Measurements from ENCODE around the gene SLC43A2. TPM values are rescaled to one million over a fixed set of nuclear protein-coding genes. Genes with fewer than 3 reads are reported as not detected.
A peak's percentile ranks its signal among the peaks of the same experiment; 100 is the strongest.

The SLC43A2 gene
- total and polyA plus RNA-seq, 2 of the 13 experiments (the other 11 are each of a cell fraction or from before 2014, with no cell fraction given) = 7.3 to 20.0 TPM

DNA sequence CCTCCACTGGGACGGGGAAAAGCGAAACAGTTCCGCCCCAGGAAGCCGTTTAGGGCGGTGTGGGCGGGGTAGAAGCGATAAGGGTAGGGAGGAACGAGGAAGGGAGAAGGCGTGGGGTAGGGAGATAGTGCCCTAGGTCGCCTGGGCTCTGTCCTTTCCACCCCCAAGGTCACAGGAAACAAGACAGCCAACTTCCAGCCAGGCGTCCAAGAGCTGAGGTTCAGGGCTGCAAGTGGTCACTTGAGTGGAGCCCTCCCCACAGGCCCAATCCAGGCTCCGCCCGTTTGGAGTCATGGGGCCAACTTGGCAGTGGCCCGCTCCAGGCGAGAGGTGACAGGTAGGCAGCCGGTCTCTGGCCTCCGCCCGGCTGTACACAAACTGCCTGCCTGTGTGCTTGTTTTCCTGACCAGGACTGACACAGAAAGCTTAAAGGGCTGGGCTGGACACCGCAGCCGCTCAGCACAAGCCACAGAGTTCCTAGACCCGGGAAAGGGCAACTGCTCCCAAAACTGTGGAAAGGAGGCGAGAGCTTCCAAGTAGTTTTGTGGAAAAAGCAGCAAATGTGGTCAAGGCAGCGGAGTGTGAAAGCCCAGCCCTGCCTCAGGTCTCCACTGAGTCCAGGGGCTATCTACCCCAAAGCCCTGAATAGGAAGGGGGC is 21.3 kb upstream of the SLC43A2 start, which contains the start of gene RILP:
Gene RILP (minus strand): TSS at position 23 of the 658 bp plus-strand sequence. CDS start 62 bp downstream, outside the sequence.
- DNase-seq (ENCODE audit: low spot score) = peak; percentile 89
- Histone ChIP-seq H3K4me2 (ENCODE audit: low read depth, low read length) (peak within 1 kb of the TSS; percentile 86), H3K36me3 (replicated peaks in 1 of 2; ENCODE audit: control insufficient read depth in 1 of 2, insufficient read depth in 2 of 2, low read length in 2 of 2) (peaks cover 26 to 42% of the 10 kb centered on the region in 2 experiments), H3K79me2 (ENCODE audit: insufficient read depth, low read length) (no peaks in the 10 kb centered on the region), H4K20me1 (ENCODE audit: insufficient read depth, low read length) (peaks cover 6% of the 10 kb centered on the region; the same call in 1 of the 2 replicates), H3K27ac (ENCODE audit: extremely low read length, insufficient read depth, low read length) (peak within 1 kb of the TSS; percentile 93), H3K4me3 (replicated peaks in 1 of 3; ENCODE audit: insufficient read depth in 1 of 3, low read depth in 2 of 3, low read length in 3 of 3) (peak within 1 kb of the TSS; percentile 74 to 83 (median 81)), H3K9ac (ENCODE audit: insufficient read depth, low read depth, low read length) (peak within 1 kb of the TSS; percentile 89), H2AFZ (ENCODE audit: low read length) (no peak within 1 kb of the TSS), H3K9me3 (ENCODE audit: low read length) (no peaks in the 10 kb centered on the region), H3K27me3 (ENCODE audit: control insufficient read depth in 1 of 2, insufficient read depth in 2 of 2, low read length in 2 of 2) (no peaks in the 10 kb centered on the region), H3K4me1 (ENCODE audit: insufficient read depth, low read length) (peaks cover 58% of the 10 kb centered on the region)
- intact Hi-C loops (cut with micrococcal nuclease; ENCODE audit: unreplicated experiment) (no loop called here), in situ Hi-C loops (cut with HindIII; ENCODE audit: extremely low pct_ligation_motif_present, low pct_unique_long_range_greater_than_20kb) (no loop called here)
- ATAC-seq = peak; percentile 84
- TSS peak; percentile 88 for BruUV-seq (replicated peaks)
- 14% methylated on average over 13 of the region's 23 CpGs for WGBS (ENCODE audit: low lambda C conversion rate)
- CTCF ChIA-PET (ENCODE audit: low intra/inter-chr PET ratio, low total read pairs) = no interaction called here
- peak; percentile 68 for FAIRE-seq
- POLR2A ChIA-PET = interaction anchor here (1.0 to 3.8 kb wide), 28 partner anchors 10 to 348 kb away, joined by 3 to 42 read pairs (median 5); partner anchors contain the start of genes INPP5K, PRPF8, RPA1 and SERPINF1
- TF ChIP-seq ZSCAN25 (CRISPR knock-in tag; IDR thresholded peaks at IDR 0.05) (no peak), CEBPG (CRISPR knock-in tag; IDR thresholded peaks at IDR 0.05) (no peak), TSC22D2 (CRISPR knock-in tag; IDR thresholded peaks at IDR 0.05; ENCODE audit: borderline replicate concordance) (no peak), ZKSCAN8 (CRISPR knock-in tag; IDR thresholded peaks at IDR 0.05; ENCODE audit: borderline replicate concordance) (no peak), ZNF337 (CRISPR knock-in tag; IDR thresholded peaks at IDR 0.05; ENCODE audit: borderline replicate concordance, low read depth) (no peak), ARNTL (CRISPR knock-in tag; IDR thresholded peaks at IDR 0.05) (0 out of 2 replicates have a peak, but pooled peaks have one; percentile 41), JDP2 (CRISPR knock-in tag; IDR thresholded peaks at IDR 0.05; ENCODE audit: borderline replicate concordance) (no peak), NFATC3 (CRISPR knock-in tag; IDR thresholded peaks at IDR 0.05) (no peak), ZBTB1 (CRISPR knock-in tag; IDR thresholded peaks at IDR 0.05; ENCODE audit: borderline replicate concordance) (no peak), ZNF17 (CRISPR knock-in tag; IDR thresholded peaks at IDR 0.05) (no peak), IRF2 (CRISPR knock-in tag; IDR thresholded peaks at IDR 0.05) (peak; percentile 49; the same call in 1 of the 2 replicates), YEATS2 (CRISPR knock-in tag; IDR thresholded peaks at IDR 0.05; ENCODE audit: borderline replicate concordance) (peak; percentile 55; the same call in 1 of the 2 replicates), MAF1 (CRISPR knock-in tag; IDR thresholded peaks at IDR 0.05; ENCODE audit: borderline replicate concordance) (no peak), DNMT1 (CRISPR knock-in tag; IDR thresholded peaks at IDR 0.05) (no peak), EEA1 (CRISPR knock-in tag; IDR thresholded peaks at IDR 0.05; ENCODE audit: borderline replicate concordance) (no peak), NFE2L2 (IDR thresholded peaks at IDR 0.05; ENCODE audit: low read length) (no peak)
- TF ChIP-seq, protein P1, sequence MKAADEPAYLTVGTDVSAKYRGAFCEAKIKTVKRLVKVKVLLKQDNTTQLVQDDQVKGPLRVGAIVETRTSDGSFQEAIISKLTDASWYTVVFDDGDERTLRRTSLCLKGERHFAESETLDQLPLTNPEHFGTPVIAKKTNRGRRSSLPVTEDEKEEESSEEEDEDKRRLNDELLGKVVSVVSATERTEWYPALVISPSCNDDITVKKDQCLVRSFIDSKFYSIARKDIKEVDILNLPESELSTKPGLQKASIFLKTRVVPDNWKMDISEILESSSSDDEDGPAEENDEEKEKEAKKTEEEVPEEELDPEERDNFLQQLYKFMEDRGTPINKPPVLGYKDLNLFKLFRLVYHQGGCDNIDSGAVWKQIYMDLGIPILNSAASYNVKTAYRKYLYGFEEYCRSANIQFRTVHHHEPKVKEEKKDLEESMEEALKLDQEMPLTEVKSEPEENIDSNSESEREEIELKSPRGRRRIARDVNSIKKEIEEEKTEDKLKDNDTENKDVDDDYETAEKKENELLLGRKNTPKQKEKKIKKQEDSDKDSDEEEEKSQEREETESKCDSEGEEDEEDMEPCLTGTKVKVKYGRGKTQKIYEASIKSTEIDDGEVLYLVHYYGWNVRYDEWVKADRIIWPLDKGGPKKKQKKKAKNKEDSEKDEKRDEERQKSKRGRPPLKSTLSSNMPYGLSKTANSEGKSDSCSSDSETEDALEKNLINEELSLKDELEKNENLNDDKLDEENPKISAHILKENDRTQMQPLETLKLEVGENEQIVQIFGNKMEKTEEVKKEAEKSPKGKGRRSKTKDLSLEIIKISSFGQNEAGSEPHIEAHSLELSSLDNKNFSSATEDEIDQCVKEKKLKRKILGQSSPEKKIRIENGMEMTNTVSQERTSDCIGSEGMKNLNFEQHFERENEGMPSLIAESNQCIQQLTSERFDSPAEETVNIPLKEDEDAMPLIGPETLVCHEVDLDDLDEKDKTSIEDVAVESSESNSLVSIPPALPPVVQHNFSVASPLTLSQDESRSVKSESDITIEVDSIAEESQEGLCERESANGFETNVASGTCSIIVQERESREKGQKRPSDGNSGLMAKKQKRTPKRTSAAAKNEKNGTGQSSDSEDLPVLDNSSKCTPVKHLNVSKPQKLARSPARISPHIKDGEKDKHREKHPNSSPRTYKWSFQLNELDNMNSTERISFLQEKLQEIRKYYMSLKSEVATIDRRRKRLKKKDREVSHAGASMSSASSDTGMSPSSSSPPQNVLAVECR (CRISPR knock-in tag; IDR thresholded peaks at IDR 0.05; ENCODE audit: borderline replicate concordance) = peak; percentile 86; the same call in 1 of the 2 replicates
- TF ChIP-seq, protein P2, sequence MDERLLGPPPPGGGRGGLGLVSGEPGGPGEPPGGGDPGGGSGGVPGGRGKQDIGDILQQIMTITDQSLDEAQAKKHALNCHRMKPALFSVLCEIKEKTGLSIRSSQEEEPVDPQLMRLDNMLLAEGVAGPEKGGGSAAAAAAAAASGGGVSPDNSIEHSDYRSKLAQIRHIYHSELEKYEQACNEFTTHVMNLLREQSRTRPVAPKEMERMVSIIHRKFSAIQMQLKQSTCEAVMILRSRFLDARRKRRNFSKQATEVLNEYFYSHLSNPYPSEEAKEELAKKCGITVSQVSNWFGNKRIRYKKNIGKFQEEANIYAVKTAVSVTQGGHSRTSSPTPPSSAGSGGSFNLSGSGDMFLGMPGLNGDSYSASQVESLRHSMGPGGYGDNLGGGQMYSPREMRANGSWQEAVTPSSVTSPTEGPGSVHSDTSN (CRISPR knock-in tag; IDR thresholded peaks at IDR 0.05) = no peak
- TF ChIP-seq, protein P3, sequence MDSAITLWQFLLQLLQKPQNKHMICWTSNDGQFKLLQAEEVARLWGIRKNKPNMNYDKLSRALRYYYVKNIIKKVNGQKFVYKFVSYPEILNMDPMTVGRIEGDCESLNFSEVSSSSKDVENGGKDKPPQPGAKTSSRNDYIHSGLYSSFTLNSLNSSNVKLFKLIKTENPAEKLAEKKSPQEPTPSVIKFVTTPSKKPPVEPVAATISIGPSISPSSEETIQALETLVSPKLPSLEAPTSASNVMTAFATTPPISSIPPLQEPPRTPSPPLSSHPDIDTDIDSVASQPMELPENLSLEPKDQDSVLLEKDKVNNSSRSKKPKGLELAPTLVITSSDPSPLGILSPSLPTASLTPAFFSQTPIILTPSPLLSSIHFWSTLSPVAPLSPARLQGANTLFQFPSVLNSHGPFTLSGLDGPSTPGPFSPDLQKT (CRISPR knock-in tag; IDR thresholded peaks at IDR 0.05; ENCODE audit: borderline replicate concordance) = no peak

All from HepG2 (cell line).